Body of pancreas (tissue), 4 donors: ENCODE results near the gene UFD1. TPM values are rescaled to one million over a fixed set of nuclear protein-coding genes. Genes with fewer than 3 reads are reported as not detected.

Experiments
- ATAC-seq: fragments of 150-250 bp; one replicate; pipeline ENCODE4 v1.9.1; 2016
- DNase-seq, 4 donors: peaks; one replicate each; pipeline ENCODE4 v3.0.0-alpha.2; 2019
- H3K27ac ChIP-seq, 4 donors: fragments of 200-600 bp; sonication (generic); 1 replicate in 3 of 4; 2 replicates in 1 of 4; pipeline versions ENCODE4 v1.5.1 to v1.6.1; 2016 to 2019; ENCODE audit warnings: mild to moderate bottlenecking in 1 of 4, mixed read lengths in 1 of 4, moderate library complexity in 1 of 4
- H3K27me3 ChIP-seq, 2 donors: fragments of 200-600 bp; sonication (generic); one replicate each; pipeline ENCODE4 v1.6.0; 2016; ENCODE audit warnings: mild to moderate bottlenecking in 1 of 2
- H3K36me3 ChIP-seq, 2 donors: fragments of 200-600 bp; sonication (generic); replicated peaks in 1 of 2; 2 replicates each; pipeline ENCODE4 v1.5.1; 2016; ENCODE audit warnings: low read depth in 2 of 2; ENCODE audit not compliant: insufficient read depth in 1 of 2
- H3K4me1 ChIP-seq: fragments of 200-600 bp; sonication (generic); one replicate; pipeline ENCODE4 v1.6.0; 2016
- H3K4me3 ChIP-seq, 2 donors: fragments of 200-600 bp; sonication (generic); 1 replicate in 1 of 2; 2 replicates in 1 of 2; pipeline ENCODE4 v1.5.1; 2016 to 2019
- H3K9me3 ChIP-seq, 3 donors: fragments of 200-600 bp; sonication (generic); 1 replicate in 2 of 3; 2 replicates in 1 of 3; pipeline ENCODE4 v1.5.1; 2016
- POLR2A ChIP-seq, 3 donors: fragments of 450-650 bp; IDR thresholded peaks; one replicate each; pipeline ENCODE4 v1.6.1; 2016; ENCODE audit warnings: antibody characterized with exemption in 3 of 3, mild to moderate bottlenecking in 2 of 3
- WGBS, 2 donors: methylation state at CpG; one replicate each; pipeline ENCODE4 v1.1.5; 2017; 5-methylcytosine and 5-hydroxymethylcytosine counted together
- intact Hi-C: fragments of 100-400 bp; cut with DNase I; formaldehyde crosslinking; loops from one replicate; pipeline ENCODE4 v1.15.1; 2023
- total RNA-seq, 2 donors: library from RNA; depleted of rRNA; stranded (reverse); fragments of >200 nt; gene quantifications; one replicate each; pipeline ENCODE4 v1.1.0, GENCODE V29; 2016
- TF ChIP-seq, protein P1 (sequence below), 7 experiments: fragments of 450-650 bp in 4 of 7; fragments of 200-600 bp in 3 of 7; sonication (generic) in 3 of 7; IDR thresholded peaks; one replicate each; pipeline ENCODE4 v1.5.1; 2016 to 2019; ENCODE audit warnings: antibody characterized with exemption in 7 of 7

UFD1 gene
- total RNA-seq, 2 donors from 2014 or later = 13.2 to 27.2 TPM

GRCh38 chr22:19498154-19498865 is 19.3 kb upstream of the UFD1 start:
- Histone ChIP-seq H3K27me3 (no peaks in the 10 kb centered on the region), H3K27ac (no peak overlapping the region), H3K4me3 (no peak overlapping the region), H3K9me3 (no peaks in the 10 kb centered on the region), H3K36me3 (no peaks in the 10 kb centered on the region), H3K4me1 (no peaks in the 10 kb centered on the region)
- TF ChIP-seq, protein P1, sequence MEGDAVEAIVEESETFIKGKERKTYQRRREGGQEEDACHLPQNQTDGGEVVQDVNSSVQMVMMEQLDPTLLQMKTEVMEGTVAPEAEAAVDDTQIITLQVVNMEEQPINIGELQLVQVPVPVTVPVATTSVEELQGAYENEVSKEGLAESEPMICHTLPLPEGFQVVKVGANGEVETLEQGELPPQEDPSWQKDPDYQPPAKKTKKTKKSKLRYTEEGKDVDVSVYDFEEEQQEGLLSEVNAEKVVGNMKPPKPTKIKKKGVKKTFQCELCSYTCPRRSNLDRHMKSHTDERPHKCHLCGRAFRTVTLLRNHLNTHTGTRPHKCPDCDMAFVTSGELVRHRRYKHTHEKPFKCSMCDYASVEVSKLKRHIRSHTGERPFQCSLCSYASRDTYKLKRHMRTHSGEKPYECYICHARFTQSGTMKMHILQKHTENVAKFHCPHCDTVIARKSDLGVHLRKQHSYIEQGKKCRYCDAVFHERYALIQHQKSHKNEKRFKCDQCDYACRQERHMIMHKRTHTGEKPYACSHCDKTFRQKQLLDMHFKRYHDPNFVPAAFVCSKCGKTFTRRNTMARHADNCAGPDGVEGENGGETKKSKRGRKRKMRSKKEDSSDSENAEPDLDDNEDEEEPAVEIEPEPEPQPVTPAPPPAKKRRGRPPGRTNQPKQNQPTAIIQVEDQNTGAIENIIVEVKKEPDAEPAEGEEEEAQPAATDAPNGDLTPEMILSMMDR (IDR thresholded peaks at IDR 0.05) = no peak
- no peak for TF ChIP-seq POLR2A (IDR thresholded peaks at IDR 0.05)
- DNase-seq (no peak), ATAC-seq (no peak)
- intact Hi-C loops = no loop called here
- 97 to 99% methylated on average over 7 of the region's 7 CpGs for WGBS, 2 donors

DNA sequence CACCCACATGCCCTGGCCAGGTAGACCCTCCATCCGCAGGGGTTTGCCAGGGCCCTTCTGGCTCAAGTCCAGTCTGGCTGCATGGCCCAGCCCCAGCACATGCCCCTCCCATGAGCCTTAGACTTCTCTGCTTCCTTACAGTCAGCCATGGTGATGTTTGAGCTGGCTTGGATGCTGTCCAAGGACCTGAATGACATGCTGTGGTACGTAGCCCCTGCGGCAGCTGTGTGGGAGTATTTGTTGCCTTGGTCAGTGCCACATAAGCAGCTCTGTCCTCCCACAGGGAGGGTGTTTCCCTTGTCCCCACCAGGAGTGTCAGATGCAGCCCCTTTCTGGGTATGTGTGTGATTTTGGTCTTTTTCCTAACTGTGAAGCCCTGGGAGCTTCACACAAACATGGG is 18.3 kb upstream of the UFD1 start:
- TF ChIP-seq, protein P1 (IDR thresholded peaks at IDR 0.05) = no peak
- TF ChIP-seq POLR2A (IDR thresholded peaks at IDR 0.05) = no peak
- Histone ChIP-seq H3K4me1 (no peaks in the 10 kb centered on the region), H3K4me3 (no peak overlapping the region), H3K9me3 (no peaks in the 10 kb centered on the region), H3K27me3 (no peaks in the 10 kb centered on the region), H3K36me3 (no peaks in the 10 kb centered on the region), H3K27ac (no peak overlapping the region)
- intact Hi-C loops = no loop called here
- no peak for ATAC-seq
- 39 to 80% methylated on average over 1 to 3 of the region's 3 CpGs for WGBS, 2 donors
- peak in 2 of 4 donors; percentile 10 to 27 for DNase-seq

DNA sequence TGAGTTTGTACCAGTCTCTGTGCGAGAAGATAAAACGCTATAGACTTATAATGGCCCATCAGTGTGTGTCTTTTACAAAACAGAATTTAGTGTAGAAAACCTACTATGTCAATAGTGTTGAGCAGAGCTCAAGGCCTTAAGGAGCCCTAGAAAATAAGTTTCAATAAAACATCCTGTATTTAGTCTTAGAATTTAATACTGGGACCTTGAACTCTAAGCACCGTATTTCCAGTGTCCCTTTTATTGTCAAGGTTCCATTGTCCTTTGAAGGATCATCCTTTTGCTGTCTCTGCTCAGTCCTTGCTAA is 17.3 kb upstream of the UFD1 start:
- WGBS, 2 donors = 88 to 95% methylated on average over 3 of the region's 3 CpGs
- Histone ChIP-seq H3K9me3 (no peaks in the 10 kb centered on the region), H3K27me3 (no peaks in the 10 kb centered on the region), H3K4me1 (no peaks in the 10 kb centered on the region), H3K4me3 (no peak overlapping the region), H3K36me3 (no peaks in the 10 kb centered on the region), H3K27ac (no peak overlapping the region)
- TF ChIP-seq, protein P1 (IDR thresholded peaks at IDR 0.05) = no peak
- no peak for TF ChIP-seq POLR2A (IDR thresholded peaks at IDR 0.05)
- DNase-seq (no peak), ATAC-seq (no peak)
- intact Hi-C loops = no loop called here

DNA sequence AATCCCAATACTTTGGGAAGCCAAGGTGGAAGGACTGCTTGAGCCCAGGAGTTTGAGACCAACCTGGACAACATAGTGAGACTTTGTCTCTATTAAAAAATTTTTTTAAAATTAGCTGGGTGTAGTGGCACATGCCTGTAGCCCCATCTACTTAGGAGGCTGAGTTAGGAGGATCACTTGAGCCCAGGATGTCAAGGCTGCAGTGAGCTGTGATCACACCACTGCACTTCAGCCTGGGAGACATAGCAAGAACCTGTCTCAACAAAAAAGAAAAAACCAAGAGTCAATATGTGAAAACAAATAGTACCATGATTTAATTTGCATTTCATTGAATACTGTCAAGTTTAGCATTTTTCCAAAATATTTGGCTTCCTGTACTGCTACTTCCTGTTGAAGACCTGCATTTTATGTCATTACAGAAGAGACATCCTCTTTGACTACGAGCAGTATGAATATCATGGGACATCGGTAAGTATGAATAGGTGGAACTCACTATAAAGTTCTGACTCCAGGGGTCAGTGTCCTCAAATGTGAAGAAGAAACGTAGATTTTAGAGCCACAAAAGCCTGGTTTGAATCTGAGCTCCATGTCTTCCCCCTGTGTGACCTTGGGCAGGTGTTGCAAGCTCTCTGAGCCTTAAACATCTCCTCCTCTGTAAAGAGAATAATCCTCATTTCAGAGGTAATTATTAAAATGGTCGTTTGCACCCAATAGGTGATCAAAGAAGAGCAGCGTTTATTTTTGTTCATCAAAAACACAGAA is 16.8 kb upstream of the UFD1 start:
- intact Hi-C loops = no loop called here
- no peaks in the 10 kb centered on the region for H3K4me1 ChIP-seq
- no peaks in the 10 kb centered on the region for H3K9me3 ChIP-seq
- no peak for ATAC-seq
- H3K27ac ChIP-seq = no peak overlapping the region
- H3K27me3 ChIP-seq = no peaks in the 10 kb centered on the region
- no peak overlapping the region for H3K4me3 ChIP-seq
- no peaks in the 10 kb centered on the region for H3K36me3 ChIP-seq
- no peak for DNase-seq
- WGBS, 2 donors = 58 to 72% methylated on average over 5 of the region's 5 CpGs
- TF ChIP-seq, protein P1 (IDR thresholded peaks at IDR 0.05) = no peak
- TF ChIP-seq POLR2A (IDR thresholded peaks at IDR 0.05) = no peak
